NCI-H510A treated with DMSO at 0.1 percent for 48 hours (cell line): ENCODE measurements around the gene TIMD4.
A peak's percentile ranks its signal among the peaks of the same experiment; 100 is the strongest.

Experiments
- DNase-seq: peaks from one replicate; lab custom pipeline; 2025; lab: John Stamatoyannopoulos, UW

Gene TIMD4

GRCh38 chr5:156922207-156922792 lies 40.7 kb downstream of the TIMD4 start:
- no peak for DNase-seq

DNA sequence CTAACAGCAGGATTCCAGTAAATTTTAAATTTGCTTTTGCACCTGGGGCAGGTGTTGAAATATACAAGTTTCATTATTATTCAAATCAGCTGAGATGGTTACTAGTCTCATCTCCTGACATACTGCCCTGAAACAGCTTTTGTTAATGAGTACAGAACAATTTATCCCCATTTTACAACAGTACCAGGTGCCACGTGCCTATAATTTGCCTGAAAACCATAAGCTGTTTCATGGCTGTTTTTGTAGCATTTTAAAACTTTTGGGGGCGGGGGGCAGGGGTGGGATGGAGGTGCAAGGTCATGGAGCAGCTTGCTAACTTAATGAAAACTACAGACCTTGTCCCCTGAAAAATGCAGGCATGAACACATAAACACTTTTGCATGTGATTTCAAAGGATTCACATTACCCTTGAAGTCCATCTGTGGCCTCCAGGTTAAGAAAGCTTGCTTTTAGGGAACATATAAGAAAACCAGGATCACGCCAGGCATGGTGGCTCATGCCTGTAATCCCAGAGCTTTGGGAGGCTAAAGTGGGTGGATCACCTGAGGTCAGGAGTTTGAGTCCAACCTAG lies 42.1 kb downstream of the TIMD4 start:
- DNase-seq = no peak

GRCh38 chr5:156920042-156920860 lies 42.8 kb downstream of the TIMD4 start:
- DNase-seq = no peak

GRCh38 chr5:156918311-156918845 lies 44.6 kb downstream of the TIMD4 start:
- DNase-seq = no peak

DNA sequence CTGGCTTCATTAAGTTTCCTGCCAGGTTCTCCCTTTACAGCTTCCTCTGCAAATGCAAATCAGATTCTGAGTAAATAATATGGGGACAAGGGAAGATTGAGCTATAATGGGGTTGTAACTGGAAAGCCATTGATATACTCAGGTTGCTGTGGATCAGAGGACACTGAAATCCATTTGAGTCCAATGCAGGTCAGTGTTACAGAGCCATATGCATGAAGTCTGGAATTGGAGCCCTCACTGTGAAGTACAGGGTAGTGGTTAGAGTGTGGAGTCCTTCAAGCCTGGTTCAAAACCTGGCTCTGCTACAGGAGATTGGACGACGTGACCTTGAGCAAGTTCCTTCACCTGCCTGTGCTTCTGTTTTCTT lies 48.7 kb downstream of the TIMD4 start:
- no peak for DNase-seq

GRCh38 chr5:156913719-156914370 lies 49.2 kb downstream of the TIMD4 start:
- peak; percentile 69 for DNase-seq

DNA sequence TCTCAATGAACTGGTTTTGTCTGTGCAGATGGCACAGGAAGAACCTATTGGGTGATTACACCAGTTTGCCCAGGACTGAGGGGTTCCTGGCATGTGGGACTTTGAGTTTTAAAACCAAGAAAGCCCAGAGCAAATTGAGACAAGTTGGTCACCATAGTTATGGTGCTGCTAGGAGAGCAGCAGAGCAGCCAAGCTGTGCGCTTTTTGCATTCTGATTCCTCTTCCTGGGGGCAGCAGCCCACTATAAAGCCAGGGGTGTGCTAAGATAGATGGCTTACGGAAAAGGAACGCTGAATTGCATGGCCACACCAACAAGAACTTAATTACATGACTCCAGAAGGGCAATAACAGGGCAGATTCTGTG lies 49.7 kb downstream of the TIMD4 start:
- DNase-seq = no peak

DNA sequence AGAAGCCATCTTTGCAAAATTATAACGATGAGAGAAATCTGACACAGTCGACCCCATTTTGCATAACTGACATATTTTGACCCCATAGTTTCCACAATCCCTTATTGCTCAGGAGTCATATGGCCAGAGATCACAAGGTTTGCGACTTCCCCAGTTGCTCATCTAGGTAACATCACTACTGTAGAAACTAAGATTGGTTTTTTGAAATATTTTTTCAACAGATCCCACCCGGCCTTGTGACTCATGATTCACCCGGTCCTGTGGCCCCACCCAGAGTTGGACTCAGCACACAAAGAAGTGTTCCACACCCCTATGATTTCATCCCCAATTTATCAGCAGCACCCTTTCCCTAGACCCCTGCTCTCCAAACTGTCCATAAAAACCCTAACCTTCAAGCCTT lies 50.2 kb downstream of the TIMD4 start:
- DNase-seq = no peak

DNA sequence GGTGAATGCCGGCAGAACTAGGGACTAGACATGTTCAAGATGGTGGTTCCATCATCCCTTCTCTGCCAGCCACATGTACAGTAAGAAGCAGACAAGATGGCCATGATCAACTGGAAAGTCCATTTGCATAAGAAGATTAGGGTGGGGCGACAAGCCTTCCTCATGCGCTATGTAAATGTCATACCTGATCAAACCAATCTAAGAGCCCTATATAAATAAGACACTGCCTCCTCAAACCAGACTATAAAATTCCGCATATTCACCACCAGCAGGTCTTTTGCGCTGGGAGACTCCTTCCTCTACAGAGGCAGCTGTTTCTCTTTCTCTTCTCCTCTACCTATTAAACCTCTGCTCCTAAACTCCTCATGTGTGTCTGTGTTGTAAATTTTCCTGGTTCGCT lies 53.8 kb downstream of the TIMD4 start:
- DNase-seq = no peak

- DNase-seq = no peak
These were observed 55.4 kb downstream of the TIMD4 start for GRCh38 chr5:156907667-156908066.

GRCh38 chr5:156906807-156907206 lies 56.2 kb downstream of the TIMD4 start:
- DNase-seq = no peak

GRCh38 chr5:156896546-156896945 lies 66.5 kb downstream of the TIMD4 start:
- no peak for DNase-seq

DNA sequence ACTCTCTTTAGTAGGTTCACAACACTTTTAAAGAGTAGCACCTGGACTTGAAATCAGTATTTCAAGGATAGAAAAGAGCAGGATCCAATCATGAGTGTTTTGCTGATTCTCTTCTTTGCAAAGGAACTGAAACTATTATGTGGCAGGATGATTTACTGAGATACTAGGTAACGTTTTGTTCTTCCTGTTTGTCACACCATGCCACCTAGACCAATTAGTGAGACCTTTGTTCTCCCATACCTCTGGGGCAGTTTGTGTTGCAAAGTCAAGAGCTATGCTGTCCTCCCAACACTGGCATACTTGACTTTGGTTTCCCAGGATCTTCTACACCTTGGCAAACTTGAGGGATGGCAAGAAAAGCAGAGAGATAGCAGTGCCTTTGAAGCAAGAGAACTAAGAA lies 69.5 kb downstream of the TIMD4 start:
- no peak for DNase-seq

DNA sequence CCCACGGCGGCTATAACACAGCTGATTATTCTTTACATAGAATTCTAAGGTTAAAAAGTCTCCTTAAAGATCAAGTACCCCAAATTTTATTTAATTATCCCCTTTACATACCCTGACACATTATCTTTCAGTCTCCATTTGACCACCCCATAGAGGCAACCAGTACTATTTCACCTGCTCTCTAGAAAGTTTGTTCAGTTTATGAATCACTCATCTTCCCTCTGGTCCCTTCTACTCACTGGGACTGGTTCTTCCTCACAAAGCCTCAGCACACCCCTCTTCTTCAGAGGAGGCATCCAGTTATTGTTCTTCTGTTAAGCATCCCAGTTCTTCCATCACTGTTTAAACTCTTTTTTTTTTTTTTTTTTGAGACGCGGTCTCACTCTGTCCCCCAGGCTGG lies 70.2 kb downstream of the TIMD4 start:
- DNase-seq = no peak

DNA sequence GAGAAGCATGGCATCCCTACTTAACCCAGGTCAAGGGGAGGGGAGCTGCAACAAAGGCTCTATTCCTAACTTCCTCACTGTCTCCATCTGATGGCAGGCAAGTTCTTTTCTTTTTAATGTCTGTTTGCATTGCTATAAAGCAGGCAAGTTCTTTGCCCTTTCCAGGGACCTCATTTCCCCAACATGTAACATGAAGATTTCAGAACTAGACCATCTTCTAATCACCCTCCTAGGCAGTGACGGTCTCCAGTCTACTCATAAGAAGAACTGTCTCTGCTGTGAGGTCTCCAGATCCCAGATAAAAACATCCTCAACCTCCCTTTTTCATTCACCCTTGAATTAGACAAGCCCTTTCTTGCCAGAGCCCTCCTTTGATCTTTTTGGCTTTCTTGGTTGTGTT lies 70.8 kb downstream of the TIMD4 start:
- DNase-seq = no peak

DNA sequence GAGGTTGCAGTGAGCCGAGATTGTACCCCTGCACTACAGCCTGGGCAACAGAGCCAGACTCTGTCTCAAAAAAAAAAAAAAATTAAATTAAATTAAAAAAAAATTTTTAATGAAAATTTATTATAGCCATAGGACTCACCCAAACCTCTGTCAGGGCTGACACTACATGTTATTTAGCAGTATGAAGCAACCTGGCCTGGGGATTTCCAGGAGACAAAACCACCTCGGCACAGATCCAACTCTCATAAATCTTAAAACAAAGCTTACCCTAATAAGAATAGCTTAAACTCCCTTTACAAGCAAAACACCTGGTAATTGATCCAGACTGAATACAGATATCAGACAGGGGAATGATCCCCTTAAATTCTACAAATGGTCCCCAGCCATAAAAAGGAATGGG lies 74.5 kb downstream of the TIMD4 start:
- no peak for DNase-seq

- no peak for DNase-seq
These were observed 79.6 kb downstream of the TIMD4 start for GRCh38 chr5:156883316-156883875.

- no peak for DNase-seq
These were observed 83.3 kb downstream of the TIMD4 start for GRCh38 chr5:156879665-156880285.

- no peak for DNase-seq
These were observed 91.8 kb downstream of the TIMD4 start for GRCh38 chr5:156871212-156871611.

GRCh38 chr5:156870498-156870839 lies 92.6 kb downstream of the TIMD4 start:
- DNase-seq = no peak
